GM21528 (cell line): ENCODE data around the gene AMH.
"Not testable (repeated sequence)": the region's sequence is repeated elsewhere in the genome, so short reads cannot be mapped to it uniquely, and the experiment has no call there.

ENCODE experiments used
- ATAC-seq: cut with Tn5 transposase; IDR thresholded peaks from one replicate; pipeline ENCODE4 v1.9.1; 2021; ENCODE audit warnings: mild to moderate bottlenecking, moderate library complexity; ENCODE audit not compliant: unreplicated experiment, low FRiP score

Gene AMH

GRCh38 chr19:2249010-2249866, at the start of gene AMH:
Gene AMH (plus strand): TSS chr19:2249323. CDS start chr19:2249333, 10 bp downstream.
- no peak for ATAC-seq

- ATAC-seq, result no peak
These were observed 49.1 kb upstream of the AMH start for GRCh38 chr19:2199861-2200623.

- ATAC-seq, result not testable (repeated sequence)
These were observed 48.4 kb upstream of the AMH start for GRCh38 chr19:2200624-2201294.

- ATAC-seq, result no peak
These were observed 47.5 kb upstream of the AMH start for GRCh38 chr19:2201473-2202148.

GRCh38 chr19:2202366-2202765, 46.8 kb upstream of the AMH start:
- ATAC-seq, result no peak

- ATAC-seq, result no peak
These were observed 42.1 kb upstream of the AMH start for GRCh38 chr19:2207008-2207407.

- no peak for ATAC-seq
These were observed 40.9 kb upstream of the AMH start for GRCh38 chr19:2207991-2208860.

- ATAC-seq, result no peak
These were observed 40.1 kb upstream of the AMH start for GRCh38 chr19:2208975-2209374.

- no peak for ATAC-seq
These were observed 39.7 kb upstream of the AMH start for GRCh38 chr19:2209408-2209807.

- no peak for ATAC-seq
These were observed 38.9 kb upstream of the AMH start for GRCh38 chr19:2210206-2210605.

GRCh38 chr19:2210987-2211740, 38.0 kb upstream of the AMH start:
- no peak for ATAC-seq

- no peak for ATAC-seq
These were observed 36.0 kb upstream of the AMH start for GRCh38 chr19:2212861-2213711.

- no peak for ATAC-seq
These were observed 35.3 kb upstream of the AMH start for GRCh38 chr19:2213799-2214198.

- no peak for ATAC-seq
These were observed 34.9 kb upstream of the AMH start for GRCh38 chr19:2214251-2214650.

GRCh38 chr19:2215281-2215751, 33.8 kb upstream of the AMH start:
- no peak for ATAC-seq

- ATAC-seq, result no peak
These were observed 32.5 kb upstream of the AMH start for GRCh38 chr19:2216361-2217225.

- no peak for ATAC-seq
These were observed 31.5 kb upstream of the AMH start for GRCh38 chr19:2217591-2217990.
